ENCODE measurements around the gene KPNA5.

- no peak for TF ChIP-seq CTCF (IDR thresholded peaks at IDR 0.05; ENCODE audit: low read depth, low read length)
- no peak for TF ChIP-seq EZH2phosphoT487 (IDR thresholded peaks at IDR 0.05; ENCODE audit: low read depth)
Measured at GRCh38 chr6:116737004-116737403, 56.0 kb downstream of the KPNA5 start.

Measured in OCI-LY3 (cell line).